ENCODE results near the gene RNF121. TPM values are rescaled to one million over a fixed set of nuclear protein-coding genes. Genes with fewer than 3 reads are reported as not detected.
A peak's percentile ranks its signal among the peaks of the same experiment; 100 is the strongest.

The RNF121 gene
- total and polyA plus RNA-seq, 2 of the 13 experiments (the other 11 are each of a cell fraction or from before 2014, with no cell fraction given), result 28.6 to 44.3 TPM

DNA sequence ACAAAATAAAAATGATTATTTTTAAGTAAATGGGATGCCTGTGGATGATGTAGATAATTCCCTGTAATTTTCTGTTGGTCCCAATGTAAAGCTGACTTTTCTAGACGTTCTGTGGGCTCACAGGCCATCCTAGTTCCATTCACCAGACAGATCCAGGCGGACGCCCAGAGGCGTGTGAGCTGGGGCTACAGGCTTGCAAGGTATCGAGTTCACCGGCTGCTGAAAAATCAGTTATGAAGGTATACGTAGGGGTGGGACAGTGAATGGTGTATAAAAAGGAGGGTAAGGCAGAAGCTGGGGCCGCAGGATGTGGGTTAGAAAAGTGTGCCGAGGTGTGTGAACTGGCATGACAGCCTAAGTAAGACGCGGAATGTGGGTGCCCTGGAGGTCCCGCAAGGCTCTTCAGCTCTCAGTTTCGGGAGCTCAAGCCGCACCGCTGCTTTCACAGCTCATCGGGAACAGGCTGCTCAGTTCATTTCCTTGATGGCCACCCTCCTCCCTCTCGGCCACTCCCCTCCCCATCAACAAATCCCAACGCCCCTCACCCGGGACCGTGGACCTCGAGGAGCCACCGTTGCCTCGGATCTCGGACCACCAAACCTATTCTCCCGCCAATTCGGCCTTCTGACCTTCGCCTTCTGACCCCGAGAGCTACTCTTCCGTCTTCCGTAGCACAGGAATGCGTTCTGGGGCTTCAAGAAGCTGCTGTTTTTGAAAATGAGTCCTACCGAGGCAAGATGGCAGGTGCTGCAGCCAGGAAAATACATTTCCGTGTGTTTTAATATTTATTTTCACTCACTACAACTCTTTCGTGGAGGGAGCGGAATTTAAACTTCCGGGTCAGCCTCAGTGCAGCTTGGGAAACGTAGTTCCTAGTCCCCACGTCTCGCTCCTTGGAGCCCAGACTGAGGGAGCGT is 768 bp upstream of the RNF121 start, which contains the start of gene XNDC1N (continued):
- TF ChIP-seq, protein P1, sequence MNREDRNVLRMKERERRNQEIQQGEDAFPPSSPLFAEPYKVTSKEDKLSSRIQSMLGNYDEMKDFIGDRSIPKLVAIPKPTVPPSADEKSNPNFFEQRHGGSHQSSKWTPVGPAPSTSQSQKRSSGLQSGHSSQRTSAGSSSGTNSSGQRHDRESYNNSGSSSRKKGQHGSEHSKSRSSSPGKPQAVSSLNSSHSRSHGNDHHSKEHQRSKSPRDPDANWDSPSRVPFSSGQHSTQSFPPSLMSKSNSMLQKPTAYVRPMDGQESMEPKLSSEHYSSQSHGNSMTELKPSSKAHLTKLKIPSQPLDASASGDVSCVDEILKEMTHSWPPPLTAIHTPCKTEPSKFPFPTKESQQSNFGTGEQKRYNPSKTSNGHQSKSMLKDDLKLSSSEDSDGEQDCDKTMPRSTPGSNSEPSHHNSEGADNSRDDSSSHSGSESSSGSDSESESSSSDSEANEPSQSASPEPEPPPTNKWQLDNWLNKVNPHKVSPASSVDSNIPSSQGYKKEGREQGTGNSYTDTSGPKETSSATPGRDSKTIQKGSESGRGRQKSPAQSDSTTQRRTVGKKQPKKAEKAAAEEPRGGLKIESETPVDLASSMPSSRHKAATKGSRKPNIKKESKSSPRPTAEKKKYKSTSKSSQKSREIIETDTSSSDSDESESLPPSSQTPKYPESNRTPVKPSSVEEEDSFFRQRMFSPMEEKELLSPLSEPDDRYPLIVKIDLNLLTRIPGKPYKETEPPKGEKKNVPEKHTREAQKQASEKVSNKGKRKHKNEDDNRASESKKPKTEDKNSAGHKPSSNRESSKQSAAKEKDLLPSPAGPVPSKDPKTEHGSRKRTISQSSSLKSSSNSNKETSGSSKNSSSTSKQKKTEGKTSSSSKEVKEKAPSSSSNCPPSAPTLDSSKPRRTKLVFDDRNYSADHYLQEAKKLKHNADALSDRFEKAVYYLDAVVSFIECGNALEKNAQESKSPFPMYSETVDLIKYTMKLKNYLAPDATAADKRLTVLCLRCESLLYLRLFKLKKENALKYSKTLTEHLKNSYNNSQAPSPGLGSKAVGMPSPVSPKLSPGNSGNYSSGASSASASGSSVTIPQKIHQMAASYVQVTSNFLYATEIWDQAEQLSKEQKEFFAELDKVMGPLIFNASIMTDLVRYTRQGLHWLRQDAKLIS (CRISPR knock-in tag; IDR thresholded peaks at IDR 0.05), result no peak
- TF ChIP-seq, protein P2, sequence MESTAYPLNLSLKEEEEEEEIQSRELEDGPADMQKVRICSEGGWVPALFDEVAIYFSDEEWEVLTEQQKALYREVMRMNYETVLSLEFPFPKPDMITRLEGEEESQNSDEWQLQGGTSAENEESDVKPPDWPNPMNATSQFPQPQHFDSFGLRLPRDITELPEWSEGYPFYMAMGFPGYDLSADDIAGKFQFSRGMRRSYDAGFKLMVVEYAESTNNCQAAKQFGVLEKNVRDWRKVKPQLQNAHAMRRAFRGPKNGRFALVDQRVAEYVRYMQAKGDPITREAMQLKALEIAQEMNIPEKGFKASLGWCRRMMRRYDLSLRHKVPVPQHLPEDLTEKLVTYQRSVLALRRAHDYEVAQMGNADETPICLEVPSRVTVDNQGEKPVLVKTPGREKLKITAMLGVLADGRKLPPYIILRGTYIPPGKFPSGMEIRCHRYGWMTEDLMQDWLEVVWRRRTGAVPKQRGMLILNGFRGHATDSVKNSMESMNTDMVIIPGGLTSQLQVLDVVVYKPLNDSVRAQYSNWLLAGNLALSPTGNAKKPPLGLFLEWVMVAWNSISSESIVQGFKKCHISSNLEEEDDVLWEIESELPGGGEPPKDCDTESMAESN (CRISPR knock-in tag; conservative IDR thresholded peaks at IDR 0.05), result no peak
- TF ChIP-seq, protein P3, sequence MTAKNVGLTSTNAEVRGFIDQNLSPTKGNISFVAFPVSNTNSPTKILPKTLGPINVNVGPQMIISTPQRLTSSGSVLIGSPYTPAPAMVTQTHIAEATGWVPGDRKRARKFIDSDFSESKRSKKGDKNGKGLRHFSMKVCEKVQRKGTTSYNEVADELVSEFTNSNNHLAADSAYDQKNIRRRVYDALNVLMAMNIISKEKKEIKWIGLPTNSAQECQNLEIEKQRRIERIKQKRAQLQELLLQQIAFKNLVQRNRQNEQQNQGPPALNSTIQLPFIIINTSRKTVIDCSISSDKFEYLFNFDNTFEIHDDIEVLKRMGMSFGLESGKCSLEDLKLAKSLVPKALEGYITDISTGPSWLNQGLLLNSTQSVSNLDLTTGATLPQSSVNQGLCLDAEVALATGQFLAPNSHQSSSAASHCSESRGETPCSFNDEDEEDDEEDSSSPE (CRISPR knock-in tag; IDR thresholded peaks at IDR 0.05), result peak; percentile 96
- TF ChIP-seq ZNF205 (CRISPR knock-in tag; IDR thresholded peaks at IDR 0.05) (no peak), ZFYVE20 (CRISPR knock-in tag; IDR thresholded peaks at IDR 0.05; ENCODE audit: borderline replicate concordance, low read depth) (no peak), ZNF589 (CRISPR knock-in tag; conservative IDR thresholded peaks at IDR 0.05) (no peak), ISX (CRISPR knock-in tag; conservative IDR thresholded peaks at IDR 0.05) (no peak), ZNF337 (CRISPR knock-in tag; IDR thresholded peaks at IDR 0.05; ENCODE audit: borderline replicate concordance, low read depth) (no peak), SUZ12 (IDR thresholded peaks at IDR 0.05; ENCODE audit: low read depth, low read length) (peak; percentile 68)
- TF ChIP-seq, protein P4, sequence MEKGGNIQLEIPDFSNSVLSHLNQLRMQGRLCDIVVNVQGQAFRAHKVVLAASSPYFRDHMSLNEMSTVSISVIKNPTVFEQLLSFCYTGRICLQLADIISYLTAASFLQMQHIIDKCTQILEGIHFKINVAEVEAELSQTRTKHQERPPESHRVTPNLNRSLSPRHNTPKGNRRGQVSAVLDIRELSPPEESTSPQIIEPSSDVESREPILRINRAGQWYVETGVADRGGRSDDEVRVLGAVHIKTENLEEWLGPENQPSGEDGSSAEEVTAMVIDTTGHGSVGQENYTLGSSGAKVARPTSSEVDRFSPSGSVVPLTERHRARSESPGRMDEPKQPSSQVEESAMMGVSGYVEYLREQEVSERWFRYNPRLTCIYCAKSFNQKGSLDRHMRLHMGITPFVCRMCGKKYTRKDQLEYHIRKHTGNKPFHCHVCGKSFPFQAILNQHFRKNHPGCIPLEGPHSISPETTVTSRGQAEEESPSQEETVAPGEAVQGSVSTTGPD (CRISPR knock-in tag; IDR thresholded peaks at IDR 0.05), result no peak
- TF ChIP-seq, protein P5, sequence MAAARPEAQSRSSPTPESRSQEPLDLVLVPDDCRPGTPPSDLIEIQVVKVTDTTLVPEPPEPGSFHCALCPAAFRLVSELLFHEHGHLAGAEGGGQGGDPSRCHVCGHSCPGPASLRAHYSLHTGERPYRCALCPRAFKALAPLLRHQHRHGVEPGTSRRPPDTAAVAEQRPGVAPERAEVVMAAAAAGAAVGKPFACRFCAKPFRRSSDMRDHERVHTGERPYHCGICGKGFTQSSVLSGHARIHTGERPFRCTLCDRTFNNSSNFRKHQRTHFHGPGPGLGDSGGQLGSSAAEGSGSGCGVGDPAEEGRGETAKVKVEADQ (CRISPR knock-in tag; IDR thresholded peaks at IDR 0.05; ENCODE audit: borderline replicate concordance), result no peak
- TF ChIP-seq, protein P6, sequence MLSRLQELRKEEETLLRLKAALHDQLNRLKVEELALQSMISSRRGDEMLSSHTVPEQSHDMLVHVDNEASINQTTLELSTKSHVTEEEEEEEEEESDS (CRISPR knock-in tag; IDR thresholded peaks at IDR 0.05; ENCODE audit: borderline replicate concordance), result no peak
- TF ChIP-seq, protein P7, sequence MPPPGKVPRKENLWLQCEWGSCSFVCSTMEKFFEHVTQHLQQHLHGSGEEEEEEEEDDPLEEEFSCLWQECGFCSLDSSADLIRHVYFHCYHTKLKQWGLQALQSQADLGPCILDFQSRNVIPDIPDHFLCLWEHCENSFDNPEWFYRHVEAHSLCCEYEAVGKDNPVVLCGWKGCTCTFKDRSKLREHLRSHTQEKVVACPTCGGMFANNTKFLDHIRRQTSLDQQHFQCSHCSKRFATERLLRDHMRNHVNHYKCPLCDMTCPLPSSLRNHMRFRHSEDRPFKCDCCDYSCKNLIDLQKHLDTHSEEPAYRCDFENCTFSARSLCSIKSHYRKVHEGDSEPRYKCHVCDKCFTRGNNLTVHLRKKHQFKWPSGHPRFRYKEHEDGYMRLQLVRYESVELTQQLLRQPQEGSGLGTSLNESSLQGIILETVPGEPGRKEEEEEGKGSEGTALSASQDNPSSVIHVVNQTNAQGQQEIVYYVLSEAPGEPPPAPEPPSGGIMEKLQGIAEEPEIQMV (CRISPR knock-in tag; IDR thresholded peaks at IDR 0.05; ENCODE audit: low read depth), result peak; percentile 47; the same call in 1 of the 2 replicates

All from HepG2 (cell line).